Non-pigmented ciliary epithelial cell (primary cell): Measurements from ENCODE around the gene INHBE.
A peak's percentile ranks its signal among the peaks of the same experiment; 100 is the strongest.
"Not testable (repeated sequence)": the region's sequence is repeated elsewhere in the genome, so short reads cannot be mapped to it uniquely, and the experiment has no call there.

ENCODE experiments used
- DNase-seq: peaks from one replicate; pipeline ENCODE4 v3.0.0-alpha.2; 2010; ENCODE audit warnings: low read depth

The INHBE gene

GRCh38 chr12:57454566-57455373 is at the start of gene INHBE:
INHBE (plus strand) TSS chr12:57455307; CDS start chr12:57455537, 230 bp downstream.
- peak; percentile 52 for DNase-seq

- no peak for DNase-seq
These were observed 44.6 kb upstream of the INHBE start for GRCh38 chr12:57410534-57410933.

GRCh38 chr12:57414160-57414559 is 40.9 kb upstream of the INHBE start:
- not testable (repeated sequence) for DNase-seq

- no peak for DNase-seq
These were observed 40.0 kb upstream of the INHBE start for GRCh38 chr12:57415088-57415487.

GRCh38 chr12:57416039-57416996 is 38.8 kb upstream of the INHBE start:
- DNase-seq = no peak

- DNase-seq = no peak
These were observed 36.9 kb upstream of the INHBE start for GRCh38 chr12:57418255-57418654.

- no peak for DNase-seq
These were observed 35.6 kb upstream of the INHBE start for GRCh38 chr12:57419495-57419894.

GRCh38 chr12:57420482-57420881 is 34.6 kb upstream of the INHBE start:
- DNase-seq = no peak

- not testable (repeated sequence) for DNase-seq
These were observed 28.2 kb upstream of the INHBE start for GRCh38 chr12:57426948-57427347.

GRCh38 chr12:57428965-57429364 is 26.1 kb upstream of the INHBE start:
- DNase-seq = no peak

- DNase-seq = no peak
These were observed 25.5 kb upstream of the INHBE start for GRCh38 chr12:57429473-57430111.

- DNase-seq = no peak
These were observed 24.8 kb upstream of the INHBE start for GRCh38 chr12:57430112-57430930.

- DNase-seq = peak; percentile 64
These were observed 24.1 kb upstream of the INHBE start, which contains the start of gene R3HDM2 for GRCh38 chr12:57430931-57431566. R3HDM2 (minus strand) TSS chr12:57431043; CDS start chr12:57310428, 120,615 bp downstream.

GRCh38 chr12:57431654-57432188 is 23.4 kb upstream of the INHBE start:
- no peak for DNase-seq

- DNase-seq = no peak
These were observed 21.7 kb upstream of the INHBE start for GRCh38 chr12:57433370-57433769.

- no peak for DNase-seq
These were observed 20.4 kb upstream of the INHBE start, which contains the start of gene INHBC for GRCh38 chr12:57434517-57435223. INHBC (plus strand) TSS chr12:57434784; CDS start chr12:57434887, 103 bp downstream.

- DNase-seq = no peak
These were observed 19.8 kb upstream of the INHBE start for GRCh38 chr12:57435293-57435692.

GRCh38 chr12:57438400-57438799 is 16.7 kb upstream of the INHBE start:
- no peak for DNase-seq

GRCh38 chr12:57439762-57440266 is 15.3 kb upstream of the INHBE start:
- DNase-seq = no peak

GRCh38 chr12:57441393-57441792 is 13.7 kb upstream of the INHBE start:
- DNase-seq = not testable (repeated sequence)
